Cardiac muscle cell (in vitro differentiated cells and primary cell): ENCODE data around the gene FAM193B. TPM values are rescaled to one million over a fixed set of nuclear protein-coding genes. Genes with fewer than 3 reads are reported as not detected.

Source experiments
- DNase-seq, 2 donors: peaks; one replicate each; pipeline versions ENCODE4 v3.0.0 to v3.0.0-alpha.2; 2010 to 2017; ENCODE audit warnings: low read depth in 1 of 2, low spot score in 1 of 2
- H3K27ac ChIP-seq: fragments of 200-600 bp; sonication (generic); 2 replicates; pipeline ENCODE4 v1.5.1; 2016
- H3K27me3 ChIP-seq: fragments of 200-600 bp; sonication (generic); 2 replicates; pipeline ENCODE4 v1.6.0; 2016; ENCODE audit warnings: control low read depth
- H3K36me3 ChIP-seq: fragments of 200-600 bp; sonication (generic); 2 replicates; pipeline ENCODE4 v1.5.1; 2016; ENCODE audit warnings: control low read depth
- H3K4me1 ChIP-seq: fragments of 200-600 bp; sonication (generic); 2 replicates; pipeline ENCODE4 v1.8.1; 2017; ENCODE audit warnings: low read depth, mild to moderate bottlenecking, mixed run types
- H3K4me3 ChIP-seq: fragments of 200-600 bp; sonication (generic); 2 replicates; pipeline ENCODE4 v1.5.1; 2016; ENCODE audit warnings: mild to moderate bottlenecking
- H3K9me3 ChIP-seq: fragments of 200-600 bp; sonication (generic); 2 replicates; pipeline ENCODE4 v1.5.1; 2017; ENCODE audit warnings: low read depth, mild to moderate bottlenecking, control low read depth
- polyA plus RNA-seq: library from polyadenylated mRNA; unstranded; fragments of >200 nt; fragmentation: Nextera tagmentation; extraction: Ambion mirVana; gene quantifications from 2 replicates; pipeline ENCODE4 v1.2.1, GENCODE V29; 2016
- total RNA-seq: library from RNA; depleted of rRNA; stranded (reverse); fragments of >200 nt; gene quantifications from 2 replicates; pipeline ENCODE4 v1.2.3, GENCODE V29; 2016
- TF ChIP-seq, protein P1 (sequence below): IDR thresholded peaks from 2 replicates; pipeline ENCODE4 v1.5.1; 2012; ENCODE audit warnings: low read depth, mild to moderate bottlenecking, low read length

The FAM193B gene
- total and polyA plus RNA-seq, 2 experiments from 2014 or later, result 67.4 to 80.9 TPM

DNA sequence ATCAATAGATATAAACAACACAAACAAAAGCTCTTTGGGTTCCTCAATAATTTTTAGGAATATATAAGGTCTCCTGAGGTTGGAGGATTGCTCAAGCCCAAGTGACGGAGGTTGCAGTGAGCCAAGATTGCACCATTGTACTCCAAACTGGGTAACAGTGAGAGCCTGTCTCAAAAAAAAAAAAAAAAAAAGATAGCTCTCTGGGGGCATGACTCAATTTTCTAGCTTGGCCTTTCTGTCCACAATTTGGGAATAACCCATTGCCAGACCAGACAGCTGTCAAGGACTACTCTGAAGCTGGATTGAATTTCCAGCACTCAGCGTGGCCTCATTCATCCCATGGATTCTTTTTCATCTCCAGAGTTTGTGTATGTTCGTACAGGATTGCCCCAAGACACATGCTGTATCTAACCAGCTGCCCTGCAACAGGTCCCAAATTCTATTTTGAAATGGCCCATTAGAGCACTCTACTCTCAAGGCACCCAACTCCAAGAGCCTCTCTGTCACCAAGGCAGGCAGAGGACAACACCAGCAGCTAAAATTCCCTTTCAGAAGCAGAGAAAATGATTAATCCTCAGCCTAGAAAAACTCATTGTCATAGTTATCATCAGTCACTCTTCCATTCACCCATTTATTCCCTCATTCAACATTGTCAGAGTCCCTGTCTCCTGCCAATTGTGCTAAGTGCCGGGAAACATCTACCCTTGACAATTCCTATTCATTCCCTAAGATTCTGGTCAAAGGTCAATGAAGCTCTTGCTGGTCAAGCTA lies 8.7 kb downstream of the FAM193B start:
- Histone ChIP-seq H3K27ac (peak overlapping the region; percentile 37), H3K4me1 (peaks cover 15% of the 10 kb centered on the region), H3K9me3 (no peaks in the 10 kb centered on the region), H3K36me3 (no peaks in the 10 kb centered on the region), H3K4me3 (no peak overlapping the region), H3K27me3 (no peaks in the 10 kb centered on the region)
- DNase-seq, result peak in 1 of 2 donors; percentile 96
- TF ChIP-seq, protein P1, sequence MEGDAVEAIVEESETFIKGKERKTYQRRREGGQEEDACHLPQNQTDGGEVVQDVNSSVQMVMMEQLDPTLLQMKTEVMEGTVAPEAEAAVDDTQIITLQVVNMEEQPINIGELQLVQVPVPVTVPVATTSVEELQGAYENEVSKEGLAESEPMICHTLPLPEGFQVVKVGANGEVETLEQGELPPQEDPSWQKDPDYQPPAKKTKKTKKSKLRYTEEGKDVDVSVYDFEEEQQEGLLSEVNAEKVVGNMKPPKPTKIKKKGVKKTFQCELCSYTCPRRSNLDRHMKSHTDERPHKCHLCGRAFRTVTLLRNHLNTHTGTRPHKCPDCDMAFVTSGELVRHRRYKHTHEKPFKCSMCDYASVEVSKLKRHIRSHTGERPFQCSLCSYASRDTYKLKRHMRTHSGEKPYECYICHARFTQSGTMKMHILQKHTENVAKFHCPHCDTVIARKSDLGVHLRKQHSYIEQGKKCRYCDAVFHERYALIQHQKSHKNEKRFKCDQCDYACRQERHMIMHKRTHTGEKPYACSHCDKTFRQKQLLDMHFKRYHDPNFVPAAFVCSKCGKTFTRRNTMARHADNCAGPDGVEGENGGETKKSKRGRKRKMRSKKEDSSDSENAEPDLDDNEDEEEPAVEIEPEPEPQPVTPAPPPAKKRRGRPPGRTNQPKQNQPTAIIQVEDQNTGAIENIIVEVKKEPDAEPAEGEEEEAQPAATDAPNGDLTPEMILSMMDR, result no peak

DNA sequence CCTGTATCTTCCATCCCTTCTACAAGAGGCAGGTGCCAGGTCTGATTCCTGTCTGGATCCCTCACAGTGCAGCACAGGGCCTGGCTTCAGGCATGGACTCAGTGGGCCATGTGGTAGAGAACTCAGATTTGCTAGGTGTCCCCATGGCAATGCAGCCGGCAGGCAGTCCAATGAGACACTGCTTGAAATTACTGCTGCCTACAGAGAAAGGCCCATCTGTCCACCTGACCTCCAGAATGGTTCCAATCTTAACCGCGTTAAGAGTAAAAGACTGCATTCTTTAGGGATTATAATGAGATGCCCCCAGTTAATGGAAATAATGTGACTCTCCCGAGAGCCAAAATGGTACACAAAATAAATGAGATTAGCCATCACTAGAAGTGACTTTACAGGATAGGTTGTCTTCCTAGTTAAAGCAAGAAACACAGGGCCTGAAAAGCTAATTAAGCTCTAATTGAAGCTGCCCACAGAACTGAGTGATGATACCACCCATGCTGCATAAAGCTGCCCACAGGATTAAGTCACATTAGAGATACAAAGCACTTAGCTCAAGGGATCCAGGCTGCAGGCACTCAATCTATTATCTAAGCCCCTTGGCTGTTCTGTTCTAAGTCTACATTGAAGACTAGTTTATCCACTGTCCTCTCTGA lies 11.4 kb downstream of the FAM193B start:
- H3K4me3 ChIP-seq, result no peak overlapping the region
- no peaks in the 10 kb centered on the region for H3K27me3 ChIP-seq
- peaks cover 18% of the 10 kb centered on the region for H3K4me1 ChIP-seq
- no peaks in the 10 kb centered on the region for H3K9me3 ChIP-seq
- TF ChIP-seq, protein P1, result no peak
- DNase-seq, result no peak
- no peaks in the 10 kb centered on the region for H3K36me3 ChIP-seq
- H3K27ac ChIP-seq, result peak overlapping the region; percentile 75

DNA sequence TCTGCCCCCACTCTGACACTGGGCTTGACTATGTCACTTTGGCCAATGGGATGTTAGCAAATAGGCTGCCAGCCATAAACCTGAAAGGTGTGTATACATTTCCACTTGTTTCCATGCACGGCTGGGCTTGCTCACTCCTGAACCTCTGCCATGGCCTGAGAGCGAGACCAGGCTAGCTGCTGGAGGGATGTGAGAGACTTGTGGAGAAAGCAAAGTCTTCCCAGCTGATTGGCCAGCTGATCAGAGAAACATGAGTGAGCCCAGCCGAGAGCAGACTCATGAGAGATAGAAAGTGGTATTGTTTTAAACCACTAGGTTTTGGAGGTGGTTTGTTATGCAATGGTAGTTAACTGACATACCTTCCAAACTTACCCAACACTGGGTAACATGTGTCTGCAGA lies 13.9 kb downstream of the FAM193B start:
- H3K4me3 ChIP-seq, result no peak overlapping the region
- H3K27me3 ChIP-seq, result no peaks in the 10 kb centered on the region
- TF ChIP-seq, protein P1, result no peak
- no peak overlapping the region for H3K27ac ChIP-seq
- DNase-seq, result no peak
- peaks cover 5% of the 10 kb centered on the region for H3K36me3 ChIP-seq
- H3K9me3 ChIP-seq, result no peaks in the 10 kb centered on the region
- H3K4me1 ChIP-seq, result peaks cover 23% of the 10 kb centered on the region

DNA sequence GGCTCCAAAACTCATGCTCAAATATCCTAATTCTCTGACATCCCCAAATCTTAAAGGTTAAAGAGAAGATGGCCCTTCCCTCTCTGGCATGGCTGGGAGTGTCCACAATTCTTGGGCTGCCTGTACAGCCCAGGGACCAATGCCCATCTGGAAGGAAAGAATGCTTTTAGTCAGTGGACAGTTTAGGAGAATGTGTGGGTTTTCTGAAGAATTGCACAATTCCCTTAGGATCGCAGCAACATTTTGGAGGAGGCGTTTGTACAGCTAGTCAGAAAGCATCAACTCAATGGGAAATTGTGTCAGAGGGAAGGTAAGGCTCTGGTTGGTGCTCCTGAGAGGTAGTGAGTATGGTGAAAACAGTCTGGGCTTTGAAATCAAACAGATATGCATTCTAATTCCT lies 15.0 kb downstream of the FAM193B start:
- TF ChIP-seq, protein P1, result no peak
- peaks cover 13% of the 10 kb centered on the region for H3K36me3 ChIP-seq
- peak overlapping the region; percentile 94 for H3K27ac ChIP-seq
- DNase-seq, result peak in 1 of 2 donors; percentile 97
- H3K27me3 ChIP-seq, result no peaks in the 10 kb centered on the region
- peaks cover 23% of the 10 kb centered on the region for H3K4me1 ChIP-seq
- no peak overlapping the region for H3K4me3 ChIP-seq
- no peaks in the 10 kb centered on the region for H3K9me3 ChIP-seq

DNA sequence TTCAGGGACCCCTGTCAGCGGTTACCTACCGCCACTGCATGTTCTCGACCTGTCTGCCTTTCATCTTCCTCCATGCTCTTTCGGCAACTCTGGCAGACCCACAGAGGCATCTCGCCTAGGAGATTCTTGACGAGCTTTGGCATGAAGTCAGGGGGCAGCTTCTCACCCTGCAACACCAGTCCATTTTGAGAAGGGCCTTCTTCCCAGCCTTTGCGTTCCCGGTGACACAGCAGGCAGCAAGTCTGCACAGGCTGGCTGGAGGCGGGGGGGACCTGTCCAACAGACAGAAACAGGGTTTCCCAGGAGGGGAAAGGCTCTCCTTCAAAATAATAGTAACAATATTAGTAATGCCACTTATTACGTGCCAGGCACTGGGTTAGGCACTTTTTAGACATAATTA lies 15.5 kb downstream of the FAM193B start:
- Histone ChIP-seq H3K4me3 (no peak overlapping the region), H3K4me1 (peaks cover 20% of the 10 kb centered on the region), H3K9me3 (no peaks in the 10 kb centered on the region), H3K27ac (peak overlapping the region; percentile 94), H3K36me3 (peaks cover 13% of the 10 kb centered on the region), H3K27me3 (no peaks in the 10 kb centered on the region)
- DNase-seq, result no peak
- TF ChIP-seq, protein P1, result no peak
